HG02852 (cell line): ENCODE data around the gene EEFSEC.
"Not testable (repeated sequence)": the region's sequence is repeated elsewhere in the genome, so short reads cannot be mapped to it uniquely, and the experiment has no call there.

Source experiments
- ATAC-seq: cut with Tn5 transposase; IDR thresholded peaks from one replicate; pipeline ENCODE4 v1.9.1; 2021; ENCODE audit warnings: mild to moderate bottlenecking, moderate library complexity; ENCODE audit not compliant: unreplicated experiment

EEFSEC gene

DNA sequence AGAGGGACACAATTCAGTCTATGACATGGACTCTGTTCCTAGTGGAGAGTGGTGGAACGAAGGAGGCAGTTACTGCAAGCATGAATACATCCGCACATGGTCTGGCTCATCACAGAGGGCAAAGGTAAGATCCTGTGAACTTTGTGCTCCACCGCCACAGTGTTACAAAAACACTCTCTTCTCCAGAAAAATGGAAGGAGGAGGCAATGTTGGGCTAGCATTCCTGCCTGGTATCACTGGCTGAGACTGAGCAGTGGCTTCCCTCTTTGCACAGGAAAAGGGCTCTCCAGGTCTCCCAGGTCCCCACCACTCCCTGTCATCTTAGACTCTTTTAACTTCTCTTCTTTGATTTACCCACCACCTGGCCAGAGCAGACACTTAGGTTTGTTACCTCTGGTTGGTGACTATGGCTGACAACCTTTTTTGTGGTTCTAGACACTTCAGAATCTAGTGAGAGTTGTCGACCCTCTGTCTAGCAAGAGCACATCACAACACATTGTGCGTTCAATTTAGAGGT is 1.5 kb upstream of the EEFSEC start:
- ATAC-seq: no peak

DNA sequence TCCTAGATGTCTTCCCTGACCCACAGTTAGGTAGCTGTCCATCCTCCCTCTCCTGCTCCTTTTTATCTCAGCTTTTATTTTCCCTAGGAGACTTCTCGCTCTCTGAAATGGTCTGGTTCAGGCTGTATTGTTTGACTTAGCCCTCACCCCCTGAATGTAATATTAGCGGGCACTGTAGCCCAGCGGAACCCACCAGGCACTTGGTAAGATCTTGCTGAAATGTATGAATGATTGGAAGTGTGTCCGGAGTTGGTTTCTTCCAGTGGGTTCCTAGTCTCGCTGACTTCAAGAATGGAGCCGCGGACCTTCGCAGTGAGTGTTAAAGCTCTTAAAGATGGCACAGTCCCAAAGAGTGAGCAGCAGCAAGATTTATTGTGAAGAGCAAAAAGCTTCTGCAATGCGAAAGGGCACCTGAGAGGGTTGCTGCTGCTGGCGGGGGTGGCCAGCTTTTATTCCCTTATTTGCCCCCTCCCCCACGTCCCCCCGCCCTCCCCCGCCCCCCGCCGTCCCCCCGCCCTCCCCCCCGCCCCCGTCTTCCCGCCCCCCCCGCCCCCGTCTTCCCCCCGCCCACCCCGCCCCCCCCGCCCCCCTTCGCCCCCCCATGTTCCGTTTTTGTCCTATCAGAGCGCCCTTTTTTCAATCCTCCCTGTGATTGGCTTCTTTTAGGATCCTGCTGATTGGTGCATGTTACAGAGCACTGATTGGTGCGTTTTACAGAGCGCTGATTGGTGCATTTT is 694 bp upstream of the EEFSEC start:
- peak; percentile 43 for ATAC-seq

- not testable (repeated sequence) for ATAC-seq
Observed at GRCh38 chr3:128154354-128154753, 1.1 kb downstream of the EEFSEC start.

- ATAC-seq: no peak
Observed at GRCh38 chr3:128155616-128156360, 2.5 kb downstream of the EEFSEC start.

DNA sequence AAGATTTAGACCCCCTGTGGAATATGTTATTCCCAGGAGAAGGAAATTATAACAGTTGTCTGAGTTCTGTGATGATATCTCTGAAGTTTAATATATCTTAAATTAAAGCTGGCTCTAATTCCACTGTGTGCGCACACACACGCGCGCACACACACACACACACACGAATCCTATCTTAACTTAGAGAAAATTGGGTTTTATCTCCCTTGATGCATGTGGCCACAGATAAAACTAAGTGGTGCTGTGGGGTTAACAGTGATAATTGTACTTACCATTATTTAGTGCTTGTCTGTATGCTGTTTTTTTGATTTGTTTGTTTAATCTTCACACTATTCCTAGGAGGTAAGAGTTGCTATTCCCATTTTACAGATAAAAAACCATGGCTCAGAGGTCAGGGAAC is 7.4 kb downstream of the EEFSEC start:
- no peak for ATAC-seq

DNA sequence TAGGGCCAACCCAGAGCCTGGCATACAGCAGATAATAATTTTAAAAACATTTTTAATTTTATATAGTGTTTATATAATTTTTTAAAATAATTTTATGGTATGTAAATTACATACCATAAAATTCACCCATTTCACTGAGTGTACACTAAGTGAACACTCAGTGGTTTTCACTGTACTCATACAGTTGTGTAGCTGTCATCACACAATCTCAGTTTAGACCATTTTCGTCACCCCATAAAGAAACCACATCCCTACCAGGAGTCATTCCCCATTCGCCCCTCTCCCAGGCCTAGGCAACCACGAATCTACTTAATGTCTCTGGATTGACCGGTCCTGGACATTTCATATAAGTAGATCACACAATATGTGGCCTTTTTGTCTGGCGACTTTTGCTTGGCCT is 10.2 kb downstream of the EEFSEC start:
- ATAC-seq: no peak

DNA sequence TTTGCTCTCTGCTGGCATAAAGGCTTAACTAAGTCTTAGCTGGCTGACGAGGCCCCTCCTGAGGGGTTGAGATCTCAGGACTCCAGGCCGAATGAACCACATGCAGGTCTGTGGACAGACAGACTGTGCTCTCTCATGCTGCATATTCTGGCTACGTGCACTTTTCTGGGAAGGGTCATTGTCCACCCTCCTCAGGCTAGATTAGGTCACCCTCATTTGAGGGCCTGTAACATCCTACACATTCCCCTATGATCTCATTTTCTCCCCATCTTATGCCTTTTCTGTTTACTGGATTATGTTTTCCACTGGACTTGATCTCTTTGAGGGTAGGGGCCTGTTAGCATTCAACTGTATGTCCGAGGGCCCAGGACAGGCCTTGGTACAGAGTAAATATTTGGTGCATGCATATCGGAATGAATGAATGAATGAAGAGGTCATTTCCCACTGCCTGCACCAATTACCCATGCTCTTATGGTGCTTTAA is 13.7 kb downstream of the EEFSEC start:
- ATAC-seq: no peak

DNA sequence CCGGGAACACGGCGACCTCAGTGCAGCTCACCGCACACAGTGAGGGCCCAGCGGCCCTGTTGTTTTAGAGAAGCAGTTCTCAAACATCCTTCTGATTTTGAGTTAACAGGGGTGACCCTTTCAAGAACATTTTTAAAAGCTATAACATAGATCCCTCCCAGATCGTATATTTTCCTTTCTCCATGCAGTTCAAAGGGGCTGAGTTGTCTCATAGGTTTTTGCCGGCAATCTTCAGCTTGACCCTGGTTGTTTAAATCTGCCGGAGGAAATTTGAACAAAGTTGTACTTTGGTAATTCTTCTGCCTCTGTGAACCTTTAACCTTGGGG is 14.3 kb downstream of the EEFSEC start:
- ATAC-seq: no peak

GRCh38 chr3:128167973-128168674 is 14.8 kb downstream of the EEFSEC start:
- no peak for ATAC-seq

- no peak for ATAC-seq
Observed at GRCh38 chr3:128168836-128169235, 15.6 kb downstream of the EEFSEC start.

GRCh38 chr3:128170866-128171516 is 17.7 kb downstream of the EEFSEC start:
- ATAC-seq: no peak

- ATAC-seq: no peak
Observed at GRCh38 chr3:128173200-128173599, 19.9 kb downstream of the EEFSEC start.

- no peak for ATAC-seq
Observed at GRCh38 chr3:128173849-128174248, 20.6 kb downstream of the EEFSEC start.

DNA sequence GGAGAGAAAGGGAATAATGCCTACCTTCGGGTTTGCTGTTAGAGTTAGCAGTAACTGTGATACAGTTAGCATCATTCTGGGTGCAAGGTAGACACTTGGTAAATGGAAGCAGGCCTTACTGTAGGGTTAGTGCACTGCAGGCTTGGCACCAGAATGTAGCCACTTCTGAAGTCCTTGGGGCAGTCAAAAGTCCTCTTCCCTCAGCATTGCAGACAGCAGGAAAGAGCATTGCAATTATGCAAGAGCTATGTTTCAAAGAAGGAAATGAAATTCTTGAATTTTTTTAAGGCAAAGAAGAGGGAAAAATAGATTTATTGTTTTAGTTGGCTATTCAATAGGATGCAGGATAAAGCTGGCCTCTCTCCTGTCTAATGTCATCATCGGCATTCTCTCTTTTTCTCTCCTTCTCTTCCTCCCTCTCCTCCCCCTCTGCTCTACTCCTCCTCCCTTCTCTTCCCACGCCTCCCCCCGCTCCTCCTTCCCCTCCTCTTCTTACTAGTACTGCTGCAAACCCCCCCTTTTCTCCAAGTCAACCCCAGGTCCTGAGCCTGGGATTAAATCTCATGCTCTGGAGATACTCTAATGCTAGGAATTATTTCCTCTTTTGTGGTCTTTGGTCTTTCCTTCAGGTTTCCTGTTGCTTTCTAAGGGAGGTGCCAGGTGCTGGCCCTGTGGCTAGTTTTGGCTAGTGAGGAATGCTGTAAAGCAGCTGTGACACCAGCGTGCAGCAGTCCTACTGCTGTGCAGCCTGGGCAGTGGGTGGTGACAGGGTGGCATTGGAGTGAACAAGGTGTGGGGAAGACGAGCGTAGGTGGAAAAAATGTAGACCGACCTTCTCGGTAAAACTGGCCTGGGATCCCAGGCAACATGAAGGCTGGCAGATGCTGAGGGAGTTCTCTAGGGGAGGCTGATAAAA is 21.7 kb downstream of the EEFSEC start:
- ATAC-seq: no peak

GRCh38 chr3:128175768-128176167 is 22.5 kb downstream of the EEFSEC start:
- no peak for ATAC-seq

GRCh38 chr3:128176276-128176833 is 23.1 kb downstream of the EEFSEC start:
- ATAC-seq: no peak

- no peak for ATAC-seq
Observed at GRCh38 chr3:128177865-128178264, 24.6 kb downstream of the EEFSEC start.

DNA sequence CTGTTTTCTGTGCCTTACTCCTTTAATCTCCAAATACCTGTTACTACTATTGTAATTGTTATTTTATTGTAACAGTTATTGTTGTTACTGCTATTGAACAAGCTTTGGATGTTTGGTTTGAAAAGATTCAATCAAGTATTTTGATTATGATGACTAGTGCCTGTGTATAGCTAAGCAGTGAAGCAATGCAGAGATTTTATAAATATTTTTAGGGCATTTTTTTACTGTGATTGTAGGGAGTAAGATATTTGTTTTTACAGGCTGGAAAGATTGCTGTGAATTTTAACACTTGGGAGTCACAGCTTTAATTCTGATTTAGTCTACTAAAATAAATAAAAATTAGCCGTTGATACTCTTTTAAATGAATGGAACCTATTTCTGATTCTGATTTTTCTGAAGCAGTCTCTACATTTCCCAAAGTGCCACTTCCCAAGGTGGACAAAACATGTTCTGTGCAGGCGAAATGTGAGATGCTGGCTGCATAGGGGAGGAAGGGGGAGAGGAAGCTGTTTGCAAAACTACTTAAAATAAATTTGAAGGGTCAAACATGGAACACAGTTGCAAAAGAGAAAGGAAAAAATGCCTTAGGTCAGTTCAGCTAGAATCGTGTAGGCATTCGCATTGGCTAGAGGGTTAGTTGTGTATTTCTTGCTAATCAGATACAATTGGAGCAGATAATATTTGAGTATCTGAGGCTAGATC is 25.7 kb downstream of the EEFSEC start:
- ATAC-seq: no peak

DNA sequence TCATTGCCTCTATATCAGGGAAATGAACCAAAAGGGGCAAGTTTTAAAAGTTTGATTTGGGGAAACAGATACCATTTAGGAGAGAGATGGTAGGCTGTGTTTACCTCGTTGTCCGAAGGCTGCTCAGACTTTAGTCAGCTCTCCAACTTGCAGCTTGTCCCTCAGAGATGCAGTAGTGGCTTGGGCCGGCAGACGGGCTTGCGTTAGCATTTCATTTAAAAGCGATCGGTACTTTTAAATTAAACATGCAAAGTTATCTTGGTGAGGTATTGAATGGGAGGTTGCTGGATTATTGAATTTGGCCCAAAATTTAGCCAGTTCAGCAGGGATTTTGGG is 26.2 kb downstream of the EEFSEC start:
- ATAC-seq: no peak
